Endothelial cell of umbilical vein (primary cell): Measurements from ENCODE around the gene NAGLU. TPM values are rescaled to one million over a fixed set of nuclear protein-coding genes. Genes with fewer than 3 reads are reported as not detected.

Source experiments
- BruUV-seq: library from RNA; stranded (reverse); fragments of 400-500 nt; replicated peaks from 2 replicates; lab custom pipeline; 2021; lab: Mats Ljungman, UMichigan
- CTCF ChIA-PET: fragments of 300-600, 350-600 bp; sonication (Branson Sonifier 250); formaldehyde crosslinking; loops from one replicate; lab custom pipeline; 2021; ENCODE audit warnings: antibody characterized with exemption, inconsistent platforms; lab: Charles Lee
- POLR2A ChIA-PET: fragments of 300-600, 350-600 bp; sonication (Branson Sonifier 250); formaldehyde crosslinking; loops from one replicate; lab custom pipeline; 2021; ENCODE audit warnings: antibody characterized with exemption, inconsistent platforms; lab: Charles Lee
- DNase-seq: peaks from one replicate; pipeline ENCODE4 v3.0.0-alpha.2; 2011; ENCODE audit warnings: low read depth, low spot score
- FAIRE-seq: peaks from 2 replicates; lab custom pipeline; 2011; peaks lifted over from hg19 to GRCh38; lab: Jason Lieb, UNC
- H2AFZ ChIP-seq: 2 replicates; pipeline ENCODE4 v1.6.0; 2012; ENCODE audit warnings: low read depth, low read length, control low read depth, inconsistent platforms
- H3K27ac ChIP-seq: 2 replicates; pipeline ENCODE4 v1.5.1; 2011; ENCODE audit warnings: low read depth, mild to moderate bottlenecking, control low read depth, low read length, moderate library complexity; ENCODE audit not compliant: insufficient read depth
- H3K27me3 ChIP-seq, 2 experiments: 2 replicates each; pipeline versions ENCODE4 v1.6.0 to v1.6.1; 2011; ENCODE audit warnings: low read length in 2 of 2, mixed read lengths in 1 of 2; ENCODE audit not compliant: control insufficient read depth in 2 of 2, insufficient read depth in 2 of 2
- H3K36me3 ChIP-seq, 2 experiments: 2 replicates in 1 of 2; 3 replicates in 1 of 2; pipeline ENCODE4 v1.5.1; 2011; ENCODE audit warnings: low read length in 2 of 2, mild to moderate bottlenecking in 1 of 2, moderate library complexity in 1 of 2; ENCODE audit not compliant: control insufficient read depth in 2 of 2, insufficient read depth in 2 of 2; ENCODE audit errors: extremely low read depth in 1 of 2
- H3K4me1 ChIP-seq: 3 replicates; pipeline ENCODE4 v1.5.1; 2011; ENCODE audit warnings: mild to moderate bottlenecking, low read length; ENCODE audit not compliant: control insufficient read depth, insufficient read depth; ENCODE audit errors: extremely low read depth
- H3K4me2 ChIP-seq: 2 replicates; pipeline ENCODE4 v1.6.1; 2011; ENCODE audit warnings: low read length, control low read depth, mixed read lengths; ENCODE audit not compliant: insufficient read depth
- H3K4me3 ChIP-seq, 3 experiments: fragments of 200-600 bp in 1 of 3; sonication (generic), shearing (Covaris generic) in 1 of 3; replicated peaks in 1 of 3; 2 replicates each; pipeline ENCODE4 v1.5.1; 2011 to 2016; ENCODE audit warnings: control low read depth in 3 of 3, low read length in 3 of 3, mild to moderate bottlenecking in 2 of 3, inconsistent platforms in 1 of 3, low read depth in 1 of 3, moderate library complexity in 1 of 3; ENCODE audit not compliant: insufficient read depth in 1 of 3
- H3K79me2 ChIP-seq: 2 replicates; pipeline ENCODE4 v1.6.0; 2012; ENCODE audit warnings: low read length, inconsistent platforms; ENCODE audit not compliant: control insufficient read depth, insufficient read depth
- H3K9ac ChIP-seq: replicated peaks from 2 replicates; pipeline ENCODE3; 2011; ENCODE audit warnings: low read length, control low read depth; ENCODE audit not compliant: insufficient read depth; ENCODE audit errors: extremely low read depth
- H3K9me1 ChIP-seq: replicated peaks from 3 replicates; pipeline ENCODE4 v1.6.0; 2011; ENCODE audit warnings: mild to moderate bottlenecking, low read length; ENCODE audit not compliant: control insufficient read depth, insufficient read depth; ENCODE audit errors: extremely low read depth
- H3K9me3 ChIP-seq: replicated peaks from 2 replicates; pipeline ENCODE4 v1.5.1; 2012; ENCODE audit warnings: low read length, inconsistent platforms; ENCODE audit not compliant: control insufficient read depth, insufficient read depth
- H4K20me1 ChIP-seq: replicated peaks from 2 replicates; pipeline ENCODE3; 2011; ENCODE audit warnings: mild to moderate bottlenecking, low read length; ENCODE audit not compliant: control insufficient read depth, insufficient read depth; ENCODE audit errors: extremely low read depth
- EZH2 ChIP-seq: IDR thresholded peaks from 2 replicates; pipeline ENCODE4 v1.6.1; 2012; ENCODE audit warnings: borderline replicate concordance, low read depth, mild to moderate bottlenecking, moderate library complexity, low read length, inconsistent platforms; ENCODE audit not compliant: severe bottlenecking
- FOS ChIP-seq: IDR thresholded peaks from 2 replicates; pipeline ENCODE4 v1.6.1; 2011; ENCODE audit warnings: mild to moderate bottlenecking, low read length, moderate library complexity, borderline replicate concordance; ENCODE audit not compliant: insufficient read depth
- GATA2 ChIP-seq: IDR thresholded peaks from 2 replicates; pipeline ENCODE4 v1.7.0; 2011; ENCODE audit warnings: low read depth, mild to moderate bottlenecking, moderate library complexity, mixed read lengths, low read length; ENCODE audit not compliant: insufficient read length, insufficient read depth
- JUN ChIP-seq: IDR thresholded peaks from 2 replicates; pipeline ENCODE4 v1.6.1; 2011; ENCODE audit warnings: borderline replicate concordance, low read depth; ENCODE audit not compliant: insufficient read length, insufficient read depth
- MYC ChIP-seq: IDR thresholded peaks from one replicate; pipeline ENCODE4 v1.6.1; 2011; ENCODE audit warnings: mild to moderate bottlenecking, low read depth, low read length
- POLR2A ChIP-seq: IDR thresholded peaks from 2 replicates; pipeline ENCODE4 v1.6.1; 2012; ENCODE audit warnings: low read depth, mild to moderate bottlenecking, control low read depth, low read length
- POLR2AphosphoS5 ChIP-seq: IDR thresholded peaks from 2 replicates; pipeline ENCODE4 v1.6.1; 2012; ENCODE audit warnings: low read depth, mild to moderate bottlenecking, control low read depth, low read length, moderate library complexity; ENCODE audit not compliant: insufficient read depth
- dilution Hi-C: fragments of 300-500 bp; cut with MboI; formaldehyde crosslinking; loops from one replicate; pipeline ENCODE4 v1.15.0; 2019; ENCODE audit warnings: low sequenced_read_pairs; ENCODE audit not compliant: extremely low pct_ligation_motif_present
- intact Hi-C: fragments of 100-400 bp; cut with micrococcal nuclease; formaldehyde crosslinking; loops from one replicate; pipeline ENCODE4 v1.10.0; 2022
- polyA plus RNA-seq, 4 experiments: library from polyadenylated mRNA; depleted of rRNA in 3 of 4; stranded (reverse) in 3 of 4; unstranded in 1 of 4; fragments of >200 nt; gene quantifications; 2 replicates each; pipeline versions ENCODE4 v1.2.1 to v1.2.3, GENCODE V29; 2011 to 2012; ENCODE audit warnings: missing spikeins in 1 of 4
- total RNA-seq: library from RNA; stranded (reverse); gene quantifications from 2 replicates; pipeline ENCODE4 v1.2.3, GENCODE V29; 2021
- TF ChIP-seq, protein P1 (sequence below), 2 donors: IDR thresholded peaks; 1 replicate in 1 of 2; 2 replicates in 1 of 2; pipeline ENCODE4 v1.5.1; 2011; ENCODE audit warnings: low read length in 2 of 2, mild to moderate bottlenecking in 2 of 2, moderate library complexity in 2 of 2, control low read depth in 1 of 2, inconsistent platforms in 1 of 2, low read depth in 1 of 2; ENCODE audit not compliant: insufficient read depth in 1 of 2; ENCODE audit errors: extremely low read depth in 1 of 2
- TF ChIP-seq, protein P2 (sequence below): IDR thresholded peaks from 2 replicates; pipeline ENCODE4 v1.6.1; 2011; ENCODE audit not compliant: insufficient read depth, insufficient read length

NAGLU gene
- total and polyA plus RNA-seq, 2 donors (not counting 3 experiments of a cell fraction or from before 2014, with no cell fraction given) = 50.2 to 54.2 TPM

- Histone ChIP-seq H4K20me1 (no peaks in the 10 kb centered on the region), H3K27ac (peak overlapping the region; percentile 79), H3K9me1 (no peaks in the 10 kb centered on the region), H3K4me1 (peaks cover 16% of the 10 kb centered on the region), H3K9ac (peak overlapping the region; percentile 80), H2AFZ (peak overlapping the region; percentile 81), H3K4me3 (peak overlapping the region in 2 of 3 experiments; percentile 49 to 80), H3K9me3 (no peaks in the 10 kb centered on the region), H3K36me3 (peaks cover 0 to 2% of the 10 kb centered on the region in 2 experiments), H3K79me2 (peaks cover 4% of the 10 kb centered on the region), H3K27me3 (no peaks in the 10 kb centered on the region), H3K4me2 (peak overlapping the region; percentile 79)
- peak; percentile 18 for FAIRE-seq
- TF ChIP-seq, protein P1, sequence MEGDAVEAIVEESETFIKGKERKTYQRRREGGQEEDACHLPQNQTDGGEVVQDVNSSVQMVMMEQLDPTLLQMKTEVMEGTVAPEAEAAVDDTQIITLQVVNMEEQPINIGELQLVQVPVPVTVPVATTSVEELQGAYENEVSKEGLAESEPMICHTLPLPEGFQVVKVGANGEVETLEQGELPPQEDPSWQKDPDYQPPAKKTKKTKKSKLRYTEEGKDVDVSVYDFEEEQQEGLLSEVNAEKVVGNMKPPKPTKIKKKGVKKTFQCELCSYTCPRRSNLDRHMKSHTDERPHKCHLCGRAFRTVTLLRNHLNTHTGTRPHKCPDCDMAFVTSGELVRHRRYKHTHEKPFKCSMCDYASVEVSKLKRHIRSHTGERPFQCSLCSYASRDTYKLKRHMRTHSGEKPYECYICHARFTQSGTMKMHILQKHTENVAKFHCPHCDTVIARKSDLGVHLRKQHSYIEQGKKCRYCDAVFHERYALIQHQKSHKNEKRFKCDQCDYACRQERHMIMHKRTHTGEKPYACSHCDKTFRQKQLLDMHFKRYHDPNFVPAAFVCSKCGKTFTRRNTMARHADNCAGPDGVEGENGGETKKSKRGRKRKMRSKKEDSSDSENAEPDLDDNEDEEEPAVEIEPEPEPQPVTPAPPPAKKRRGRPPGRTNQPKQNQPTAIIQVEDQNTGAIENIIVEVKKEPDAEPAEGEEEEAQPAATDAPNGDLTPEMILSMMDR (IDR thresholded peaks at IDR 0.05; ENCODE audit: extremely low read depth in 1 of 2, insufficient read depth in 1 of 2, low read depth in 1 of 2, low read length in 2 of 2) = no peak
- no peak for TF ChIP-seq EZH2
- TF ChIP-seq FOS = no peak
- no peak for TF ChIP-seq POLR2A
- TF ChIP-seq GATA2 = no peak
- TF ChIP-seq POLR2AphosphoS5 = no peak
- TF ChIP-seq JUN = no peak
- TF ChIP-seq, protein P2, sequence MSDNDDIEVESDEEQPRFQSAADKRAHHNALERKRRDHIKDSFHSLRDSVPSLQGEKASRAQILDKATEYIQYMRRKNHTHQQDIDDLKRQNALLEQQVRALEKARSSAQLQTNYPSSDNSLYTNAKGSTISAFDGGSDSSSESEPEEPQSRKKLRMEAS = no peak
- TF ChIP-seq MYC = no peak
- ChIA-PET CTCF (interaction anchor here (1.1 to 3.1 kb wide), 6 partner anchors 8 to 141 kb away, joined by 3 to 14 read pairs (median 8); partner anchors contain the start of gene PLEKHH3), POLR2A (interaction anchor here (1.6 kb wide), 1 partner anchor 17 kb away, joined by 5 read pairs; no protein-coding TSS in a partner anchor)
- no peak for DNase-seq
- TSS peak; percentile 75 for BruUV-seq
- dilution Hi-C loops = no loop called here
- intact Hi-C loops = loop anchor here (1.0 to 2.0 kb wide), 2 partner anchors 17 to 19 kb away; no protein-coding TSS in a partner anchor
Observed at GRCh38 chr17:42535155-42536047, 640 bp upstream of the NAGLU start.
